Measurements from ENCODE around the gene NEBL.

- no peak for TF ChIP-seq POLR2AphosphoS2 (IDR thresholded peaks at IDR 0.05; ENCODE audit: low read length)
- TF ChIP-seq RCOR1 (IDR thresholded peaks at IDR 0.05; ENCODE audit: borderline replicate concordance in 1 of 2, low read depth in 2 of 2, low read length in 2 of 2) = no peak
- TF ChIP-seq JUN (IDR thresholded peaks at IDR 0.05; ENCODE audit: borderline replicate concordance, low read depth, low read length) = no peak
- no peak for TF ChIP-seq JUN (CRISPR knock-in tag; IDR thresholded peaks at IDR 0.05; ENCODE audit: borderline replicate concordance)
- TF ChIP-seq, protein P1, sequence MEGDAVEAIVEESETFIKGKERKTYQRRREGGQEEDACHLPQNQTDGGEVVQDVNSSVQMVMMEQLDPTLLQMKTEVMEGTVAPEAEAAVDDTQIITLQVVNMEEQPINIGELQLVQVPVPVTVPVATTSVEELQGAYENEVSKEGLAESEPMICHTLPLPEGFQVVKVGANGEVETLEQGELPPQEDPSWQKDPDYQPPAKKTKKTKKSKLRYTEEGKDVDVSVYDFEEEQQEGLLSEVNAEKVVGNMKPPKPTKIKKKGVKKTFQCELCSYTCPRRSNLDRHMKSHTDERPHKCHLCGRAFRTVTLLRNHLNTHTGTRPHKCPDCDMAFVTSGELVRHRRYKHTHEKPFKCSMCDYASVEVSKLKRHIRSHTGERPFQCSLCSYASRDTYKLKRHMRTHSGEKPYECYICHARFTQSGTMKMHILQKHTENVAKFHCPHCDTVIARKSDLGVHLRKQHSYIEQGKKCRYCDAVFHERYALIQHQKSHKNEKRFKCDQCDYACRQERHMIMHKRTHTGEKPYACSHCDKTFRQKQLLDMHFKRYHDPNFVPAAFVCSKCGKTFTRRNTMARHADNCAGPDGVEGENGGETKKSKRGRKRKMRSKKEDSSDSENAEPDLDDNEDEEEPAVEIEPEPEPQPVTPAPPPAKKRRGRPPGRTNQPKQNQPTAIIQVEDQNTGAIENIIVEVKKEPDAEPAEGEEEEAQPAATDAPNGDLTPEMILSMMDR (IDR thresholded peaks at IDR 0.05 in 2 of 3, conservative IDR thresholded peaks at IDR 0.05 in 1 of 3; ENCODE audit: insufficient read depth in 2 of 3, low read depth in 1 of 3, low read length in 3 of 3) = no peak
- no peak for TF ChIP-seq ZFP30 (CRISPR knock-in tag; IDR thresholded peaks at IDR 0.05; ENCODE audit: borderline replicate concordance)
- no peak for TF ChIP-seq USF2 (CRISPR knock-in tag; IDR thresholded peaks at IDR 0.05)
- TF ChIP-seq HDAC6 (IDR thresholded peaks at IDR 0.05; ENCODE audit: low read depth, low read length) = no peak
These were observed 4.3 kb downstream of the NEBL start for GRCh38 chr10:20892796-20893195.
